CD4-positive, alpha-beta T cell treated with Interleukin-10 for 1 hour (primary cell): ENCODE results near the gene DOCK3.
"Not testable (repeated sequence)": the region's sequence is repeated elsewhere in the genome, so short reads cannot be mapped to it uniquely, and the experiment has no call there.

Source experiments
- DNase-seq: peaks from one replicate; pipeline ENCODE4 v3.0.0-alpha.2; 2020

DOCK3 gene

DNA sequence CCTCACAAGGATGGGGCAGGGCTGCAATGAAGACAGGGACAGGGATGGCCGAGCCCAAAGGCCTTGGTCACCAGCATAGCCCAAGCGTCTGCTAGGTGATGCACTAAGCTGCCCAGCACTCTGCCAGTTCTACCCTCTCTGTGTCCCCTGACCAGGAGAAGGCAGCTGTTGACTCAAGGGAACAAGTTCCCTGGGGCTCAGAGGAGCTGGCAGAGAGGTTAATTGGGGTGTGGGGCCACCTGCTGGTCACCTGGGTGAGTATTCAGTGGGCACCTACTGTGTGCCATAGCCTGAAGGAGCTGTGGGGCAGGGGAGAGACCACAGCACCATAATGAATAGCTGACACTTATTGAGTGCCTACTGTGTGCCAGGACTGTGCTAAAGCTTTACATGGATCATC, 22.0 kb upstream of the DOCK3 start:
- peak; percentile 65 for DNase-seq

DNA sequence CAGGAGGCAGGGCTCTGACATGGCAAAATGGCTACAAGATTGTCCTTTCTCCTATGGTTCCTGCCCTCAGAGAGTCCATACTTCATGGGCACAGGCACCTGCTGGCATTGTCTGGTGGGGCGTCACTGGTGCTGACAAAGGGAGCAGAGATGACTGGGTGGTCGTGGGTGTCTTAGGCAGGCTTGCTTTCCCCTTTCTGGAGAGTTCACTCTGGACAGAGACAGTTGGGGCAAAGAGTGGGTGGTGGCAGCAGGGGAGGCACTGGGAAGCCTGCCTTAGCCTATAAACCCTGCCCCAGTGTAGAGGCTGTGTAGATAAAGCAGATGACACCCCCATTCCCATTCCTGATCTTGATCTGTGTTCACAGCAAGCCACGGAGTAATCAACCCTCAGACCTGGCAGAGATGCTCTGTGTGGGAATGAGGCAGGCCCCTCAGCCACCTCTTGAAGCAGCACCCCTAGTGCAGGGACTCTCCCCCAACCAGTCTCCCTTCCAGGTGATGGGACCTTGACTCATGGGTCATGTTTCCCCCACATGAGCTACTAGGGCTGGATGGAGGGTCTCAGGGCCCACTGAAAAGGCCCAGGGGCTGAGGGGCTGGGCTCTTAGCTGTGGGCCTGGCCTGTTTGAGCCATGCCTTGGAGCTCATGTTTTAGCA, 20.7 kb upstream of the DOCK3 start:
- no peak for DNase-seq

DNA sequence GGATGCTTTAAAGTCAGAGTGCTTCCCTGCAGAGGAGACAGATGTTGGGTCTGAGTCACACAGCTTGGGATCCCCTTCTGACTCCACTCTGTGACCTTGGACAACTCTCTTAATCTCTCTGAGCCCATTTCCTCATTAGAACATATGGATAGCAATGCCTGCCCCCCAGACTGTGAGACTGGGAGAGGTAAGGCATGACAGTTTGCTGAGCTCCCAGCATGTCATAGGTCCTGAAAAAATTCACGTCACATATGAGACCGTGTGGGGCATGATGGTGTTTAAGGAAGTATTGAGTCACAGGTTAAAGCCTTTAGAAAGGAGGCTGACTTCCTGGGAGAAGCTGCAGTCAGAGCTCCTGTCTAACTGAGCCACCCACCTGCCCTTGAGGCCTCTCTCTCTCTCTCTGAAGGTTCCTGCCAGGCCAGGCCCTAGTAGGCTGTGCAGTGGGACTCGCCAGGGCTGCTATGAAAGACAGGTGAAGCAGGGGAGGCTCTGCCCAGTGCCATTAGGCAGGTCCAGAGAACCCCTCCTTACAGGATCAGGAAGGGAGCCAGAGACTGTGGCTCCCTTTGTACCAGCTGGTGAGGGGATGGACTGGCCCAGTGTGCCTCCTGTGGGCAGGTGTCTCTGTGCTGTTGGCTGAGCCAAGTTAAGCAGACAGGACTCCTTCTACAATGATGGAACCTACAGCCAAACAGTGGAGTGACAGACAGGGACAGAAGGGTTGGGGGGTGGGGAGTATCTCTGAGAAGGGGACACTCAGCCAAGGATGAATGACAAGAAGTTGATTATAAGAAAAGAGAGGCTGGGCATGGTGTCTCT, 19.5 kb upstream of the DOCK3 start:
- no peak for DNase-seq

DNA sequence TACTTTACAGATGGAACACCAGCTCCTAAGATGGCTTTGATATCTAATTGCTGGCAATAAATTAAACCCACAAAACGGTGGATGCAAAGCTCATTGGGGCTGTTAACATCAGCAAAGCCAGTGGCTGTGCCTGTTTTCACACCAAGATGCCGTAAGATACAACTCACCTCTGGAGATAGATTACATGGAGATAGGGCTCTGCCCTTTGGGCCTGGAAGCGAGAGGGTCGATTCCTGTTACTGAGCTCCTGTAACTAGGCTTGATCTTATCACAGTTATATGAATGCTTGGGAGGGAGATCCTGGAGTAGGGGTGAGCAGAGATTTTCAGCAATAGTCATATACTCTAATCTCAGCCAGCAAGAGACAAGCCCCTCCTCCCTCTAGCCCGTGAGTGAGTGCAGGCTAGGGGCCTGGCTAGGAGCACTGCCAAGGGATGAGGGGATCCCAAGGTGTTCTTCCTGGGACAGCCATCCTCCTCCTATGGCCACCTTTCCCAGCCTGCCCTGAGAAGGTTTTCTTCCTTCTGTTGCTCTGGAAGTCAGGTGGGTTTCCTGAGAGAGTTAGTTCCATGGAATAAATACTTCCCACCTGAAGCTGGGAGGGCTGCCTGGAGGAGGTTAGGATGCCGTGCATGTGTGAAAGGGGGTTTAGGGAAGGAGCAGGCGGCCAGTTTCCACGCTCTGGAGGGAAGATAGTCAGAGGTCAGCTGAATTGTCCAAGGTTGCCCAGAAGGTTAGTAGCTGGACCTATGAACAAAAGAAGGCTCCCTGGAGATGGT, 18.1 kb upstream of the DOCK3 start:
- DNase-seq = no peak

DNA sequence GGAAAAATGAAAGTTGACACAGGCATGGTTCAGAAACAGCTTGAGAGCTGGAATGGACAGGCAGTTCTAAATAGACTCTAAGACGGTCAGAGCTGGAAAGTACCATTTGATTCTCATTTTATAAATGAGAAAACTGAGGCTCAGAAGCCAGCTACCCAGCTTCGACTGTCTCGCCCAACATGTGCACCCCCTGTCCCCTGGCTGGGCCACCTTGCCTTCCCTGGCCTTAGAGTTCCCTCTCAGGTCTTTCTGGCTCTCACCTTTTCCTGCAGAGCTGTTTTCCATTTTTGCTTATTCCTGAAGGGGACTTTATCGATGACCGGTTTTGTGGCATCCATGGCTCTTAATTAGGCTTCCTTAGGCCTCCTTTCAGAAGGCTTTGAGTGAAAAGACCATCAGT, 17.3 kb upstream of the DOCK3 start:
- no peak for DNase-seq

DNA sequence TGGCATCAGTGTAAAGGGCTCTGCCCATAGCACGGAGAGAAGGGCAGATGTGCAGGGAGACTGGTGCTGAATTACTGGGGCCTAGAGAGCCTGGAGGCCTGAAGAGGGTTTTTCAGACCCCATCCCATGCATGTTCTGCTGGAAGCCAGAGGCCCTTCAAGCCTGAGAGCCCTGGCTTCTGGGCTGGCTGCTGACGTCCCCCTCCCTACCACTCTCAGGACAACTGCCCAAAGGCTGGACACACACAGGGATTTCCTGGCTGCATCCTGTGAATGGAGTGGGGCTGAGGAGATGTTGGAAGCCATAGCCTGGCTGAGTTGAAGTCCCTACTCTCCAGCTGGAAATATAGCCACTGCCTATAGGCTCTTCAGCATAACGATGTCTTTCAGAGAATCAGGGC, 16.9 kb upstream of the DOCK3 start:
- DNase-seq = no peak

DNA sequence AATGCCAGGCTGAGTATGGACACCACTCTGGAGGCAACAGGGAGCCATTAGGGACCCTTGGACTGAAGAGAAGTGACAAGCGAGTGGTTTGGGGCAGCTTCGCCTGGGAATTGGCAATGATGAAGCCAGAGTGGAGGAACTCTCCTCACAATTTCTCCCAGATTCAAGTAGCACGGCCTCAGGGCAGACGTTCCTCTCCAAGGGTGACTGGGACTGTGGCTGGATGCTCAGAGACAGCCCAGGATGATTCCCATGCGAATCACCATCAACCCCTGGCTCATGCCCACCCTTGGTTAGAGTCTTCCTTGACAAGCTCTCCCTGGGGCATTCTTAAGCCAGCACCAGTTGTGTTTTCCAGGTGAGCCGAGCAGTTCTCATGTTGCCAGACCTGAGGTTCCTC, 16.3 kb upstream of the DOCK3 start:
- DNase-seq = no peak

DNA sequence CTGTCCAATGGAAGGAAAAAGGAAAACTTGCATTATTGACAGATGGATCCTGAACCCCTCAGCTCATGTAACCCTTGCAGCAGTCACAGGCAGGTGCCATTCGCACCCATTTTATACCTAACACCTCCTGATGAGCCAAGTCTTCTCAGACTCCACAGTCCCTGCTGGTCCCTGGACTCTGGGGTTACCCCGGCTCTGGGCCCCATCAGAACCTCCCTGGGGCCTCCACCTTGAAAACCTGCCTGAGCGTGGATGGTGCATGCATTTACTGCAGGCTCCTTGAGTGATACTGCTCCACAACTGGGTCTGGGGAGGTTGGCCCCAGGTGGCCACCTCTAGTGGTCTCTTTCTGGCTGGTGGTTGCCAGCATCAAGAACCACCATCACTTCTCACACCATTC, 15.9 kb upstream of the DOCK3 start:
- no peak for DNase-seq

DNA sequence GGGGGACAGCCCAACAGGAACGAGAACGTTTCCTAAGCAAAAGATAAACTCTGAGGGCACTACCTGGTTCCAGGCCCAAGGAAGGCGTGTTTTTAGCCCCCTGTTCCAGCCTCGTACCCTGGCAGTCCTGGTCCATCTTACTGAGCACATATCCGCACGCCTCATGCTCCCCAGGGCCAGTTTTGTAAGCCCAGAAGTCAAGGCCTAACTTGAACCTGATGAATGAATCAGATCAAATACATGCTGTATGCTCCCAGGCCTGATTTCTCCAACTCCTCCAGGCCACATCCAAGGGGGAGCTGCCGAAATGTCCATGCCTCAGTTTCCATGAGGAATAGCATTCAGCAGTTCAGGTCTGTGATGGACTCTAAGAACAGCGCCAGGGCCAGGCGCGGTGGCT, 14.3 kb upstream of the DOCK3 start:
- DNase-seq = no peak

DNA sequence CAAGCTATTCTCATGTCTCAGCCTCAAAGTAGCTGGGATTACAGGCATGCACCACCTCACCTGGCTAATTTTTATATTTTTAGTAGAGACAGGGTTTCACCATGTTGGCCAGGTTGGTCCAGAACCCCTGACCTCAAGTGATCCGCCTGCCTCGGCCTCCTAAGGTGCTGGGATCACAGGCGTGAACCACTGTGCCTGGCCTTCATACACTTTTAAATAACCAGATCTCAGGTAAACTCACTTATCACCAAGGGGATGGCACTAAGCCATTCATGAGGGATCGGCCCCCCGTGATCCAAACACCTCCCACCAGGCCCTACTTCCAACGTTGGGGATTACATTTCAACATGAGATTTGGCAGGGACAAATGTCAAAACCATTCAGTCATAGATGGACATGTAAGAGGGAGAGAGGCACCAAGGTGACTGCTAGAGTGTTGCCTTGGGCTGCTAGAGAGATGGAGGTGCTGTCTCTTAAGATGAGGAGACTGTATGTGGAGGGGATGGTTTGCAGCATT, 13.3 kb upstream of the DOCK3 start:
- DNase-seq = no peak

DNA sequence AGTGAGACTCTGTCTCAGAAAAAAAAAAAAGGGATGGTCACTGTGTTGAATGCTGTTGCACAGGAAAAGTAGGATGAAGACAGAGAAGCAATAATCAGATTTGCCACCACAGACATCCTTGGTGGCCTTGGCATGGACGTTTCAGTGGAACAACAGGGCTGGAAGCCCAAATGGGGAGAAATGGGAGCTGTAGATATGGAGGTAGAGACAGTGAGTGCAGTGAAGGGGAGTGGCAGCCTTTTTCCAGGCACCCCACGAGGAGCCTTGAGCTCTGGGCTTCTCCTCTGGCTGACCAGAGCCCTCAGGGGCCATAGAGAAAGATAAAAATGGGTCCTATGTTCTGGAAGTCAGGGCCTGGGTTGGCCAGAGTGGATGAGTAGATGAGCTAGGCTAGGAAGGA, 12.3 kb upstream of the DOCK3 start:
- DNase-seq = no peak

DNA sequence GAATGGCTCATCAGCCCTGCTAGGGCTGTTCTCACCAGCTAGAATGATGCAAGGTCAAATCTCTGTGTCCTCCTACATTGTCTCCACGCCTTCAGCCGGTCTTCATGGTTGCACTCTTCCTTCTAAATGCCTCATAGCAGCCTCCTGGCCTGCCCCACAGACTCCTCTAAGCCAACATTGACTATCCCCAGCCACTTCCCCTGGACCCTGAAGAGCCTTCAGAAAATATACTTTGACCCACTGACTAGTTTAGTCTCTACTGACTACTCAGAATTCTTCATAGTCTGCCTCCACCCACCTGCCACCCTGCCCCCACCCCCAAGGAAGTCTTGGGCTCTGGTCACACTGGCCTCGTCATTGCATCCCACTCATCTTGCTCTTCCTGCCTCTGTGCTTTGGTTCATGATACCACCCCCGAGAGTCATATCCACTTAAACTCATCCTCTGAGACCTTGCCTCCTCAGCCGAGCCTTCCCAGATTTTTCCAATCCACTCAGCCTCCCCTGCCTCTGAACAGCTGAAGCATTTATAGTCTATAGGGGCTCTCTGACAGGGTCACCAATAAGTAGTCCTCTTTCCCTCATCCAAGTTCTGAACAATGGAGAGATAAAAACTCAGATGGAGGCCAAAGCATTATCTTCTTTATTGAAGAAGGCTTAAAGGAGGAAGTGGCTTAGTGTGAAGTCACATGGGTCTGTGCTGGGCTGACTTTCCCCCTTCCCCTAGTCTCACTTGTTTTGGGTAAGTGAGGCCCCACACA, 9.5 kb upstream of the DOCK3 start:
- no peak for DNase-seq

DNA sequence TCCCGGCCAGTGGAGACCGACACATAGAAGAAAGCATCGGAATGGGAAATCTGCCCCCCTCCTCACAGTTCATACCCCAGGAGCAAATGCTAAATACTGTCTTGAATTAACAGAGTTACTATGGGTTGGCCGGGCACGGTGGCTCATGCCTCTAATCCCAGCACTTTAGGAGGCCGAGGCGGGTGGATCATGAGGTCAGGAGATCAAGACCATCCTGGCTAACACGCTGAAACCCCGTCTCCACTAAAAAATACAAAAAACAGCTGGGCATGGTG, 8.9 kb upstream of the DOCK3 start:
- DNase-seq = not testable (repeated sequence)

DNA sequence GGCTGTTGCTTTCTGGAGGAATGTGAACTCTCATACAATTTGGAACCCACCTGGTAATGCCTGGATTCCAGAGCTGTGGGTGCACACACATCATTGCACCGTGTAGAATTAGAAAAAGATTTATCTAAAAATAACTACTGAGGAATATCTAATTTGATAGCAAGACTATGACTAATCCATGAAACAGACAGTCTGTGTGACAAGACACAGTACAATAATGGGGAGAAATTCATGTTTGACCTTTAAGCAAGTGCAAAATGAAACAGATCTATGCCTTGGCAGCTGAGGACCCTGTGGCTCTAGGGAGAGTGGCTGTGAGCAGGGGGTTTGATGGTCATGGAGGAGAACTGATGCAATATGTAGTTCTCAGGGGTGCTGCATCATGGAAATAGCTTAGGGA, 7.9 kb upstream of the DOCK3 start:
- no peak for DNase-seq

DNA sequence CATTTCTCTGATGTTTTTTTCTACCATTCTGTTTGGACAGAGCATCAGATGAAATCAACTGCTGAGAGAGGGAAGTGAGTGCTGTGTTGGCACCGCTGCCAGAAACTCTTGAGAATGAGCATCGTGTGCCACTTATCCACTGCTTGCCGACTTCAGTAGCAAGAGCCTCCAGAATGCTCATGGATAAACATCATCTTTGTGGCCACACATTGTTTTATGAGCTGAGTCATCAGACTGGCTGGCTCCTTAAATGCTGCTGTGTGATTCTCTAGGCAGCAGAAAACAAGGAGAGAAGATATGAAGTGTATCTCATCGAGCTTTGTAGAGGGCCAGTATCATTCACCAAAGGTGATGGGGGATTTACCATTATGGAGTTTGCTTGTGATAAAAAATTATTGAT, 3.4 kb upstream of the DOCK3 start:
- DNase-seq = no peak

DNA sequence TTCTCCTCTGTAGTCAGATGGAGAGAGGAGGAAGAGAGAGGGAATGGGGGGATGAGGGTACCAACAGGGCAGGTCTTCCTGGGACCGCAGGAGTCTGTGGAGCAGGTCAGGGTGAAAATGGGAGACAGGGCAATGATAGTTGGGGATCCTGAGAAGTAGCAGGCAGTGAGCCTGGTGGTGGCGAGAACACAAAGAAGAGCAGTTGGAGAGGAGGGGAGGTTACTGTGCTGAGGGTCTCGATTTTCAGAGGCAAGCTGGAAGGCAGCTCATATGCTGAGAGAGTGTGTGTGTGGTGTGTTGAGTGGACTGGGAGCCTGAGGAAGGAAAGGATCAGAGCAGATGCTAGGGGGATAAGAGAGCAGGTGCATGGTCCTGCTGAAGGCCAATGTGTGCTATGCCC, 2.1 kb upstream of the DOCK3 start:
- no peak for DNase-seq

DNA sequence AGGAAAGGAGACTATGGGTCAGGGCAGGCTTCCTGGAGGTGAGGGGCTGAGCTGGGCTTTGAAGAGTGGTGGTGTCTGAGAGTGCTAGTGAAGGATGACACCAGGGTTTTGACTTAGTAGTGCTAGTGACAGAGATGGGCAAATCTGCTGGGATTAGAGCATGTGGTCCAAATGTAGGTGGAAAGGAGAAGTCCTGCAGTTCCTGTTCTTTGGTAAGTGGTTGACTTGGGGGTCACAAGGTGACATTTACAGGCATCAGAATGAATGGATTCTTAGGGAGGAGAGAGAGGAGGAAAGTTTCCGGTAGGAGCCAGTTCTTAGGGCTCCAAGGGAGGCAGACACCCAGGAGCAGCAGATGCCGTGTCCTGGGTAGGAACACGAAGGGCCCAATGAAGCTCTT, 796 bp upstream of the DOCK3 start:
- DNase-seq = no peak

DNA sequence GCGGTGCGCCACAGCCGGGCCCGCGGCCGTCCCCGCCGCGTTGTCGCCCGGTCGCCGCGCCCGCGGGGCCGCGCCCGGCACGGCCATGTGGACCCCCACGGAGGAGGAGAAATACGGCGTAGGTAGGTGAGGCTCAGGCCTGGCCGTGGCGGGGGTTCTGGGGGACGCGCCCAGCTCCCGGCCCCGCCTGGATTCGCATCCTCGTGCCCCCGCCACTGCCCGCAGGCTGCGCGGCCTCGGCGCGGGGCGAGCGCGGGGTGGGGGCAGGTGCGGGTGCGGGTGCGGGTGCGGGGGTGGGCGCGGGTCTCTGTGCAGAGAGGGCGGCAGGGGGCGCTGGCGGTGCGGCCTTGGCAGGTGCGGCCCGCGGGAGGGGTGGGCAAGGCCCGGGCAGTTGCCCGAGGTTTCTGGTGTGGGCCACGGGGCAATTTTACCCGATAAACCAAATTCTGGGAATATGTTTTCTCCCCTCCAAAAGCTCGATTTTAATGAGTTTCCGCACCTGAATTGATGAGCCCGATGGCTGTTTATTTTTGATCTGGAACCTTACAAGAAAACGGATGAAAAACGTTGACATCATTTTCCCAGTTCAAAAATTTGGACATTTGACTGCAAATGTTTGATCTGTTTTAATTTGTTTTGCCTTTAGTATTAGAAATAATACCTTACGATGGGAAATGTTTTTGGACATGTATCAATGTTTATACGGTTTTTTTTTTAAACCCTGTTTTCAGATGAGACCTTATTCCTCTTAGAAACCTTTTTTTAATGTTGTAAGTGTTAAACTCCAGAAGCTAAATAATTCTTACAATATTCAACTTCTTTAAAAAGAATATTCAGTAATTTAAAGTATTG, 678 bp downstream of the DOCK3 start:
- peak; percentile 59 for DNase-seq

DNA sequence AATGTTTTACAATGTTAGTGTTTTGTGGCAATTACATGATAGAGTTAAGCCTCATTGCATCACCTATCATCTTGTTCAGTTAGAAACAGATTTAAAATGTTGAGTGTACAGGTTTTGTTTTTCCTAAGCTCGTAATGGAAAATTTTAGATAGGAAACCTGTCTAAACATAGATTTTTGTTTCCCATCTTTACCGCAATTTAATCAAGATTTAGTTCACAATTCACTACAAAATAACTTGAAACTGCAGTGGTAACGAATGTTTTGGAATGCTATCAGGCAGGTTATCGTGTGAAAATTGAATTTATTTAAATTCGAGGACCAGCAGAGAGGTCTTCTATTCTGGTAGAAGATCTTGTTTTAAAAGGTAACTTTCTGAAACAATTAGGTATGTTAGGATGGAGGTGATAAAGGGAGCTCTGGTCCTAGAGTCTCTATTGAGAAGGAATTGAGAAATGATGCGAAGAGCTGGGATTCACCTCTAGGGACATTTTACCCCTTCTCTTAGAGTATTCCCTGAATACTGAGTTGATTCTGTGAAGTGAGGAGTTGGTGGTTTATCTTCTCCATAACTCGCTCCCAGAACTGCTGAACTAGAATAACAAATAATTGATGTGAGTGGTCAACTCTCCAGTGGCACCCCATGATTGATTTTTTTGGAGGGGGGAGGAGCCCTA, 1.4 kb downstream of the DOCK3 start:
- no peak for DNase-seq

DNA sequence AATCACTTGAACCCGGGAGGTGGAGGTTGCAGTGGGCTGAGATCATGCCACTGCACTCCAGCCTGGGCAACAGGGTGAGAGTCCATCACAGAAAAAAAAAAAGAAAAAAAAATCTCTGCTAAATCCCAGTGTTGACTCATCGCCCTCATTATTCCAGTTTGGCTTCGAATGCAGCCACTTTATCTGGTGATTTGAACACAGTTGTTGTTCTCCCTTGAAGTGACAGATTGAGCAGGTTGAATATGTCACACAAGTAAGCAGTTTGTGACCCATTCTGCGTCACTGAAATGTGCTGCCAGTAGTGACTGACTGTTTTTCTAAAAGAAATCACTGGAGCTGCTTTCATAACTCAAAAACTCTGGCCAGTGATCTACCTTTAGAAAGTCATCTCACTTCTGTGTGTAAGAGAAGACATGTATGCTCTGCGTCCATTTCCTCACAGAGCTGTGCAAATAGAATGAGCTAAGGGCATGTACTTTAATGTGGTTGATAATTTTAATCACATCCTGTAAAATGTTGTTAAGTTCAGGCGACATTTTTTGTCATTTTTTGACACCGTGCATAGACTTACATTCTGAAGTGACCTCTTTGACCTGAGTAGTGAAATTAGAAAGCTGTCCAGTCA, 12.5 kb downstream of the DOCK3 start:
- DNase-seq = no peak

DNA sequence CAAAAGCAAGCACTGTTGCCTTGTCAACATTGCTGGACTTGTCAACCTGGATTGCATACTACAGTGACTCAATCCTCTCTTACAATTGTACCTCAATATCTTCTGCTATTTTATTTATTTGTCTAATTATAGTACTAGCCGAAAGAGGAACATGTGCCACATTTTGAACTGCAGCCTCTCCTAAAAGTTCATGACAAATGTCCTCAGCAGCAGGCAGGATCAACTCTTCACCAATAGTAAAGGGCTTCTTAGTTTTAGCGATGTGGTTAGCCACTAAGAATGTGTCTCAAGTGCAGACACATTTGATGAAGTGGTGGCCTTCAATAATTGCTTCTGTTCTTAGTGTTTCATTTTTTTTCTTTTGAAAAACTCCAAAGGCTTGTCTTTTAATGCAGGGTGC, 13.2 kb downstream of the DOCK3 start:
- no peak for DNase-seq
